NT2/D1 (cell line): ENCODE results near the gene SLC4A1.

Source experiments
- YY1 ChIP-seq: IDR thresholded peaks from 2 replicates; pipeline ENCODE4 v1.6.1; 2011; ENCODE audit not compliant: insufficient read length, insufficient read depth
- ZNF274 ChIP-seq: IDR thresholded peaks from 2 replicates; pipeline ENCODE4 v1.6.1; 2011; ENCODE audit warnings: mild to moderate bottlenecking, low read depth, low read length

DNA sequence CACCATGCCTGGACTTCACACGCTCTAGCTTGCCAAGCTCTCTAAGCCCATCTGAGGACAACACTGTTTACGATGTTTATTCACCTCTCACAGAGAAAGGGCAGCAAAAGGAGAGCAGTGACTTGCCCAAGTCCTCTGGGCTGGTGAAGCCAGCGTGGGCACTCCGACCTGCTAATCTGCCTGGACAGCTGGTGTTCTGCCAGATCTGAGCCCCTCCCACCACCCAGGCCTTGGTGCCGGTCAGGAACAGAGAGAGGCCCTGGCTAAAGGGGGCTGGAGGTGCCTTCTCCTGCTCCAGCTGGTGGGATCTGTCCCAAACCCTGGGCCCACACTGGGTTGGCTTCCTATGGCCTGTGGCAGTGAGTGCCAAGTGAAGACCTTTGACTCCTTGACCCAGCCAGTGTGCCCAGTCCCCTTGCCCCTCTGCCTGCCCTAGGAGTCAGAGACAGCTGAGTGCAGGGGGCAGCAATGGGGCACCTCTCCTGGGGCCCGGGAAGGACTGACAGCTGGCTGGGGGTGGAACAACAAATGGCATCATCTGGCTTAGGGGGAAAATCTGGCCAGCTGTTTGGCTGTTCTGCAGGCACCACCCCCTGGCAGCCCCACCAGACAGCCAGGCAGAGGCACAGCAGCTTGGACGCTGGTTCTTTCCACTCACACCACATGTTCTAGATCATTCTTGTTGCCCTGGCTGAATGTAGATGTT lies 1.8 kb upstream of the SLC4A1 start:
- TF ChIP-seq YY1 = no peak
- TF ChIP-seq ZNF274 = no peak
